Activated CD4-positive, alpha-beta T cell treated with anti-CD3 and anti-CD28 coated beads for 24 hours (primary cell): Measurements from ENCODE around the gene SUMF1.

Source experiments
- DNase-seq, 2 donors: peaks; one replicate each; pipeline ENCODE4 v3.0.0-alpha.2; 2020; ENCODE audit warnings: low read depth in 2 of 2

Gene SUMF1

DNA sequence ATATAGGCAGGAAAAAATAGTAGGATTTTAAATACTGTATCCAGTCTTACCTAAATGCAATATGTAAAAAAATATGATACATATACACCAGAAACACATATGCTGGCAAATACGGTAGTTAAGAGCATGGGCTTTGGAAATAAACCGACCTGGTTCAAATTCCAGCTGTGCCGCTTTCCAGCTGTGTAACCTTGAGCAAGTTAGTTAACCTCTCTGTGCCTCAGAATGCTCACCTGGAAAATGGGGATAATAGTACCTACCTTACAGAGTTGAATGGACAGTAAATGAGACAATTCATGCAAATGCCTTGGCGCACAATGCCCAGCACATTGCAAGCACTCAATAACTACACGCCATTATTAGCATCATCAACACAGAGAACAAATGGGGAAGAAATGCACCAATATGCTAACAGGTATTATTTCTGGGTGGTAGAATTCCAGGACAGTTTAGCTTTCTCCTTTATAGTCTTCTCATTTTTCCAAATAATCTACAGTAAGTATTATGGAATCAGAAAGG, 50.6 kb downstream of the SUMF1 start:
- no peak for DNase-seq

DNA sequence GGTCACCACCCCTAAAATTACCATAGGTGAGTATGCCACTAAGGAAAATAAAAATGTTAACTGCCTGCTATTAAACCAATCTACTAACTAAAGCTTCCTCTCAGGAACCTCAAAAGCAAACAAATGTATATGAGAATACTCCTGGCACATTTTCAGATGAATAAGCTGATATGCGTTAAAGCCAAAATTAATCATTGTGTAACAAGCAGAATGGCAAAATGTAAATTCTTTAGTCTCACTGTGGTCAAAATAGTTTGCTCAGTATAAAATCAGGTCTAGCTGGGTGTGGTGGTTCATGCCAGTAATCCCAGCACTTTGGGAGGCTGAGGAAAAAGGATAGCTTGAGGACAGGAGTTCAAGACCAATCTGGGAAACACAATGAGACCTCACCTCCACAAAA, 53.6 kb downstream of the SUMF1 start:
- no peak for DNase-seq

DNA sequence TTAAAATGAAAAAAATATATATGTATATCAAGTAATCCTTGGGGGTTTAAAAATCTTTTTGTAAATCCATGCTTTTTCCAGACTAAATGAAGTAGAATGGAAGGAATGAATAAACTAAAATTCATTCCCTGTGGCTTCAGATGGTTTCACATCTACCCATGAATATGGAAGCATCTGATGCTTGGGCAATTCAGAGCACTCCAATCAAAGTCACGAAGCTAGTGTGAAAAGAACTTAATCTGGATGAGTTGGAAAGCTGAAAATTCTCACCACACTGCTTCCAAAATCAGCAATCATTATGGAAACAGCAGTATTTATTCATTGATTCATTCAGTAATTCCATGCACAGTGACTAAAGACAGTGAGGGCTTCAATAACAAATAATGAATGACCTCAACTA, 55.2 kb downstream of the SUMF1 start:
- DNase-seq, result no peak

DNA sequence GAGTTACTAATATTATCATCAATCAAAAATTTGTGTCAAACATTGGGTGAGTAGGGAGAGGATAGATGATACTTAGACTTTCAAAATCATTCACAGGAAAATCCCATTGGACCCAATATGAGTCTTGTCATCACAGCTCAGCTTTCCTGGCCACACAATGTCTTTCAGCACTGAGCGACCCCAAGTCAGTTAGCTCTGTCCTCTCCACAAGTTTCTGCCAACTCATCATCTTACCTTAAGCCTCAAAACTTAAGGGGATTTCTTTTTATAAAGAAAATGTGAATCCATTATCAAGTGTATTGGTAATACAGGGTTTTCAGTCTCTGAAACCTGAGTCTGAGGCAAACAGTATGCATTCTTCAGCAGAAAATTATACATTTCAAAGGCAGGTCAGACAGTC, 55.8 kb downstream of the SUMF1 start:
- no peak for DNase-seq

DNA sequence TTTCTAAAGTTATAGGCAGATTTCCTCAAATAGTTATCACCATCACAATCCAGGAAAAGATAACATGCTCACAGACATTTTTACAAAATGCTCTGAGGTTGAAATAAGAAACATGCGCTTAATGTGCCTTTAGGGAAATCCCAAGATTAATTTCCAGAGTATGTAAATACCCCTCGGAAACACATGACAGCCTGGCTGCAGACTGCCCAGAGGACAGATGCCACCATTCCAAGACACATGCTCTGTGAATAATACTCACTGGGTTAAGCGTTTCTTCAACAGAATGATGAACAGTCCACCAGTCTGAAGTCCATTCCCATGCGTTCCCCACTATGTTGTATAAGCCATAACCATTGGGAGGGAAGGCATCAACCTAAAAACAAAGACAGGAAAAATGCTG, 56.5 kb downstream of the SUMF1 start:
- DNase-seq, result no peak

DNA sequence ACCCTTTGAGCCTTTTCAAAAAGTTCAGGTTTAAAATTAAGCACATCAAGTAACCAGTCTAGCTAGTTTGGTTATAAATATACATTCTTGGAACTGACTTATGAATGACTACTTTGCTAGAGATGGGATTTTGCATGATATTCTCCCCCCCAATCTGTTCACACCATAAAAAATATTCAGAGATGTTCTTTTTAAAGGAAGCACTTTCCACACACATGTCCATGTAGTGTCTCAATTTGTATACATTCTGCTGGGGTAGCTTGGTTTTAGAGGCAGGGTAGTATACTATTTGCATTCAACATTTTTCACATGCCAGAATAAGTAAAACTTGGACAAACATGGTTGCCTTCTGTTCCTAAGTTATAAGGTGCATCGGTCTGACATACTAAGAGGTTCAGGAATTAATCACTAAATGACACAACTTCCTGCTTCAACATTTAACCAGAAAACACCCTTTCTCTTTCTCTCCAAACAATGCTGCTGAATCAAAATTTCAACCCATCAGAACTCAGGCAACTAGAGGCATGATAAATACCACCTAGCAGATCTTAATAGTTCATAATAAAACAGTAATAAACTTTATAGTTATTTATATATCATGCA, 57.0 kb downstream of the SUMF1 start:
- no peak for DNase-seq

DNA sequence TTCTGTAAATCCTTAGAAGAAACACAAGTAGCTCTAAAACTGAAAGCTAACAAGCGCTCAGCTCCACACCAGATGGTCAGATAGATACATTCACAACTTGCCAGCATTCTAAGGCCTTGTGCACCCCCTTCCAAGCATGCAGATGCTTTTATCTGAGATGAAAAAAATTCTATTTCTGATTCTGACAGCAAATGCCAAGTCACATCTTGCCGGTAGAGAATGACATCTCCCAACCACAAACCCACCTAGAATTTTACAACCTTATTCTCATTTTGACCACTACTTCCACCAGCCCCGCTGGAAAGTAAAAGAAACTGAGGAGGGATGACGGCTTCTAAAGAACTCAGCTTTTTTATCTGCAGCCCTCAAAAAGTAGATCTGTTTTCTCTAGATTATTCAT, 57.7 kb downstream of the SUMF1 start:
- DNase-seq, result no peak

DNA sequence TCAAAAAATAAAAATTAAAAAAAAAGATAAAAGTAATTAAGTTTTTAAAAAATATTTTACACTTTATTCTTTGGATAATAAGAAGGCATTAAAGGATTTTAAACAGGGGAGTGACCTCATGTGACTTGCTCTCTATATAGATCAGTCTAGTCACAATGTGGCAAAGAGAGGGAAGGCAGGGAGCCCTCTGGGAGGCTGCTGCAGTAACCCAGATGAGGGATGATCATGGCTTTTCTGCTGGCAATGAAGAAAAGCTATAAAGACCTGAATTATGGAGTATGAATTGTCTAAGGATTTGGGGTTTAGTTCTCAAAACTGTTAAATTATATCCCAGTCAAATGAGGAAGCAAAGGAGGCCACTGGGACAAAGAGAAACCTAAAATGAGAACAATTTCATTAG, 58.1 kb downstream of the SUMF1 start:
- DNase-seq, result no peak

DNA sequence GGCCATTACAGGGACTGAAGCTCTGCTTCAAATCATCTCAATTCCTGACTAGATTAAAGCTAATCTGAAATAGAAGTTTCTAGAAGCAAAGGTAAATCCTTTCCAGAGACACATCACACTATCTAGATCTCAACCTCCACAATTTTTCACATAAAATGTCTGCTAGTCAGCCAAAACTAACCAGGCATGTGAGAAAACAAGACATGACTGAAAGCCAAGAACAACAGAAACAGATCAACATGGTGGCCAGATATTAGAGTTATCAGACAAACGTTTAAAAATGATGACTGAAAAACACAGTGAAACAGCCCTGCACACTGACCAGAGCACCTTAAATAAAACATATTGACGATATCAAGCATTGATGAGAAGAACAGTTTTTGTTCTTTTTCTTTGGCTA, 59.1 kb downstream of the SUMF1 start:
- no peak for DNase-seq

DNA sequence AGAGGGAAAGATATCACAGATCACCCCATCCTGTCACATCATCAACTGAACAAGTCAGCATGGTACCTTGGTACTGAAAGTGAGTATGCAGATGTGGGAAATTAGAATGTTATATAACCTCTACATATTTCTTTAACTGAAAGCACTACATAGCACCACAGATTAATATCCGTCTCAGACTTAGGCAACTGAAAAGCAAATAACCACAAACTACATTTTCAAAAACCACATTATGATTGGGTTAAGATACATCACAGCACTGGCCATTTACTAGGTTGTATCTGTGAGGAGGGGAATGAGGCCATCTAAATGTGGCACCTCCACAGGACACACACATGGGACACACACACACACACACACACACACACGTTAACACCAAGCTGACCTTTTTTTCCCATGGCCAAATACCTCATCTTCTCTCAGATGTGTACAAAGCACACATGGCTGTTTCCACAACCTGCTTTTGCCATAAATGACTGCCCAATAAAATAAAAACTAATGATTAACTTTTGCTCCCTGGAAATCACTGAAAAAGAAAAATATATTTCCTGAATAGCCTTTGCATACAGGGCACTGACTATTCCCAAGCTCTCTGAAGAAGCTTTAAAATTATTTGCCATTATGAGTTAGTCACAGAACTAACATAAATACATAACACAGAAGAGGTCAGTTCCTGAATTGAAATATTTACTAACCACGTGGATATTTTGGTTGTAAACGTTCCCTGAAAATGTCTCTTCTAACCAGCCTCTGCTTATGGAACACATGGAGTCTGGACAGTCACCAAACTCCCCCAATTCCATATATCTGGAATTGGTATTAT, 60.1 kb downstream of the SUMF1 start:
- DNase-seq, result no peak

DNA sequence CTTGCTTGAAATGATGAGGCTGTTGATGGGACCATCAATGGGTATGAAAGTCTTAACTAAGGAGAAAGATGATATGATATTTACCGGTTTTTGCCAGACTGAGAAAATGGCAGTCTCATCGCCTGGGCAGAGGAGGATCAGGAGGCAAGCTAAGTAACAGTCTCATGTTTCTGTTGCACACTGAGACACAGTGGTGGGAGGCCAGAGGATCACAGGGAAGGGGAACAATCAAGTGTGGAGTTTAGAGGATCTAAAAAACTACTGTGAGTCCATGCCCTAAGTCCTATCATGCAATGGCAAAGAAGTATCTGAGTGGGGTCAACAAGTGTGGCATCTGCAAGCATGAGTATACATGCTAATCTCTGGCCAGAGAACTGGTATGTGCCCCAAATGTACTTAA, 62.2 kb downstream of the SUMF1 start:
- no peak for DNase-seq

DNA sequence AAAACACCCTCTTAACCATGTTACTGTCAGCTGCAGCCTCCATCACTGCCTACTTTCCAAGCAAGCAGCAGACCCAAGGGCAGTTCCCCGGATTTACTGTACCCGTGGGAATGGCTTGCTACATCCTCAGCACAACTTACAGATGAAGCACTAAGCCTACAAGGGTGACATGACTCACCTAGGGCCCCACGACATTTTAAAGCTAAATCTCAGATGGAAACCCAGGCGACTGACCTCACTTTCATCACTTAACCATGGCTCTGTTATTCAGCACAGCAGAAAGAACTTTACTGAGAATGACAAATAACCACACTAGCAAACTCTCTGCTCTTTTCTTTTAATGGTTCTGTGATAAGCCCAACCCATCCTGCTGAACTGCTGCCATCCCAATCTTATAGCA, 65.6 kb downstream of the SUMF1 start:
- DNase-seq, result no peak

DNA sequence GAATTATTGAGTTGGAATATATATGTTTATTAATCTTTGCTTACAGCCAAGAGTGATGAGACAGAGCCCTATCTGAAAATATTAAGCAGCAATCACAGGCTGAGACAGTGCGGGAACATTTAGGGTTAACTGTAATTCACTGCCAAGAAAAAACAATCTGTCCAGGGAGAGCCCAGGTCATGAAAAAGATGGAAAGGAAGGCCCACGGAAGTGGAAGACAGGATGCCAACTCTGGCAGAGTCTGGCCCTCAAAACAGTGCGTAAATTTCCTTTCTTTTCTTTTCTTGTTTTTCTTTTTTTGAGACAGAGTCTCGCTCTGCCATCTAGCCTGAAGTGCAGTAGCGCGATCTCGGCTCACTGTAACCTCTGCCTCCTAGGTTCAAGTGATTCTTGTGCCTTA, 67.6 kb downstream of the SUMF1 start:
- DNase-seq, result no peak

DNA sequence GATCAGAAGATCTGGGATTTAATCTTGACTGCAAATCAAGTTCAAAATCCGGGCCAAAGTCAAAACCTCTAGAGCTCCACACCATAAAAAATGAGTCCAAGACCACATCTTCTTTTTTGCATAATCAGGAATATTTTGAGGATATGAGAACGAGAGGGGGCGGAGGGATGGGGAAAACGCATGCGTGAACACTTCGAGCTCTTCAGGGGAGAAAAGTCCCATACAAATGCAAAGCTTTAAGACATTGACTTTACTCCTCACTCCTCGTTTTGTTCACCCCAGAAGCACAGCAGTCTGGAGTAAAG, 68.2 kb downstream of the SUMF1 start:
- no peak for DNase-seq

DNA sequence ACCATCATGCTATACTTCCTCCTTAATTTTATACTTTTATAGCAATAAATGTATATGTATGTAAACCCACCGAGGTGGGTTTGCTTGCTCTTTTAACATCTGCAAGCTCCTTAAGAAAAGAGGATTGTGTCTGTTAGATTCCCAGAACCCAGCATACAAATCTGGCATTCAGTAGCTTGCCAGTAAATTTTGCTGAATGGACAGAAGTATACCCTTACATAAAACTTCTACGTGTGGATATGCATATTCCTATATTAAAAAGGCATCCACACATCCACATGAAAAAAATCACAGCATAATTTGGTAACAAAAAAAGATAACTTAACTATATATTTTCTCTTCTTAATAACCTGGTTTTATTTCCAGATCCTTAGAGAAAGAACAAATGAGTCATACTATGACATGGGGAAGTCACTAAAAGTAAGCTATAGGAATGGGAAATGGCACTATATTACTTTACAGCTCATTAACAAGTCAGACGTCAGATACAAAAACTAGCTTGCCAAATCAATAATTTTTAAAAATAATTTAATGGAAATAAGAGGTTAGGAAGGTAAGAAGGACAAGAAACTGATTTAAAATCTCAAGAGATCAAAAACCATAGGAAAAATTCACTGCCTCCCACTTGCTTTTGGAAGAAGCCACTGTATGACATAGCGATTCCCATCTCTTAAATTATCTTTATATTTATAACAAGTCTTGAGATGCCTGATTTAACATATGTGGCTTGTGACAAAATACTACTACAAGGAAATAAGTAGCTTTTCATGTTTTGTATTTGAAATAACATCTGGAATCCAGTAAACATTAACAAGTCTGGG, 68.7 kb downstream of the SUMF1 start:
- no peak for DNase-seq

DNA sequence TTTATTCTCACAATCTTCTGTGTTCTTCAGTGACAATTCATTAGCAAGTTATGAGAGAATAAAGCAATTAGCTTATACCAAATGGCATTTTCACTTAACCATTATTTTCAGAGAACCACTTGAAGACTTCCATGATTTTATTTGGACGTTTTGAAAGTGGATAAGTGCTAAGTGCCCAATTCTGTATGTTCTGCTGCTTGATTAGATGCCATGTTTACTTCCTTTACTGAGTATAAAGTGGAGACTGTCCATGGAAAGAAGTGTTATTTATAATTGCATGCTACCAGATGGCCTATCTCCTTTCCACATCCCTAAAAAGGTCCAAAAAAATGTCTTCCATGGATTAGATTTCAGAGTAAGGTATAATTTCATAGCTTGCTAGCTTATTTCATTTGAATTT, 69.6 kb downstream of the SUMF1 start:
- no peak for DNase-seq

DNA sequence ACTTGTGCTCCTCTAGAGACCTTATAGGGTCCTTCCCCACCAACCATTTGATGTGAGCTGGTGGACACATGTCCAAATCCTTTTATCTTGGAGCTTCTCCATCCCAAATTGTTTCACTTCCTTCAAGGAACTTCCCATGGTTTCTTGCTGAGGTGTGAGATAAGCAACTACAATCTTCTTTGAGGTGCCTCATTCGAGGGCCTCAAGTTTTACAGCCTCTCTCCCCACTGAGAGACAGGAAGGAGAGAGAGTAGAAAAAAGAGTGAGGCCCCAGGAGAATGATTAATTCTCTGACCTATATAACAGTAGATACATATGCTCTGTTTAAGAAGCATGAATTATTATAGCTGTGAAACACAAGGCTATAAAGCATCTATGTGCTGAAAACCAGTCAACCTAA, 70.5 kb downstream of the SUMF1 start:
- no peak for DNase-seq

DNA sequence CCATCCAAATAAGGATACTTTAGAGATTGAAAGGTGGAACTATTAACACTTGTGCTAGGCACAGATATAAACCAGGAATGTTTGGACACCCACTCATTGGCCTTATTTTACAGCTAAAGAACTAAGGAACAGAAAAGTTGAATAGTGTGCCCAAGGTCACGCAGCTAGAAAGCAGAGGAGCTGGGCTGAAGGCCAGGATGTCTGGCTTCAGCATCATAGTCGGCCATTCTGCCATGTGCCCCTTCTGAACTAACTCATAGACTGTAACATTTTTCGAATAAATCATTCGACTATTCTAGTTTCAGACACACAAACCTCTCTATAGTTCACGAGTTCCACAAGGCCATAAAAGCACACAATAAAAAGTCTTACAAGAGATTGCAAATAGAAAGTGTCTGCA, 71.1 kb downstream of the SUMF1 start:
- no peak for DNase-seq

DNA sequence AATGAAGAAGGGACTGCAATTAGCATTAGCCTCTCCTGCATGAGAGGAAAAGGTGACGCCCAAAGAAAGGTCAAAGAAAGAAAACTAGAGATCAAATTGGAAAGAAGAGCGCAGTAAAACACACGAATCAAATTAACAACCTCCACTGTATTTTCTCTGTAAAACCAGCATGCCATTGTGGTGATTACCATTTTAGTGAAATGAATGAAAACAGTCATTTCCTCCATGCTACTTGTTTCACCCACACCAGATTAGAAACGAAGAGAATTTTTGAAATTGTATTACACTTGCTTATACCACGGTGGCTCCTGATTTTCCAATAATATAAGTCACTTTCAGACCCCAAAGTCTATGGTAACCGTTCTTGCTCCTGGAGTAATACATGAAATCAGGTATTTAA, 71.6 kb downstream of the SUMF1 start:
- no peak for DNase-seq

DNA sequence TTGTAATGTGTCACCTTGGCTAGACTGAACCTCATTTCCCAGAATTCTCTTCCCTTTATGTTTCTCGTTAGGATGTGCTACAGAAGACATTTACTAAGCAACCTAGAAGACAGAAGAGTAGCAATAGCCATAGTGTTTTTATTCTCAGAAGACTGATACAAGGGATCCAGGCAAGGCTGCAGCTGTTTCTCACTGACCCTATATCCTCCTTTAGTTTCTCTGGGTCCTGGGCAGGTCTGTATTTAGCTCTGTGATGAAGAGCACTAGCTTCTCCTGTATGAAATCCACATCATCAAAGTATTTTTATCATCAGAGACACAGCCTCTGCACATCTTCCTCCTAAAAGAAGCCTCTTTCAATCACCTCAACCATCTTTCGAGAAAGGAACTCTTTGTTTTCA, 72.5 kb downstream of the SUMF1 start:
- DNase-seq, result no peak

DNA sequence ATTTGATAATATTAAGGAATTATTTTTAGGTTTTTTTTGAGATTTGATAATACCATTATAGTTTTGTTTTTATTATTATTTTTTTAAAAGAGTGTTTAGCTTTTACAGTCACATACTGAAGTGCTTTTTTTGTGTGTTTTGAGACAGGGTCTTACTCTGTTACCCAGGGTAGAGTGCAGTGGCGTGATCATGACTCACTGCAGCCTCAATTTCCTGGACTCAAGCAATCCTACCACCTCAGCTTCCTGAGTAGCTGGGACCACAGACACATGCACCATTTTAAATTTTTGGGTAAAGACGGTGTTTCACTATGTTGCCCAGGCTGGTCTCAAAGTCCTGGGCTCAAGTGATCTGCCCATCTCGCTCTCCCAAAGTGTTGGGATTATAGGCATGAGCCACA, 73.0 kb downstream of the SUMF1 start:
- DNase-seq, result no peak

DNA sequence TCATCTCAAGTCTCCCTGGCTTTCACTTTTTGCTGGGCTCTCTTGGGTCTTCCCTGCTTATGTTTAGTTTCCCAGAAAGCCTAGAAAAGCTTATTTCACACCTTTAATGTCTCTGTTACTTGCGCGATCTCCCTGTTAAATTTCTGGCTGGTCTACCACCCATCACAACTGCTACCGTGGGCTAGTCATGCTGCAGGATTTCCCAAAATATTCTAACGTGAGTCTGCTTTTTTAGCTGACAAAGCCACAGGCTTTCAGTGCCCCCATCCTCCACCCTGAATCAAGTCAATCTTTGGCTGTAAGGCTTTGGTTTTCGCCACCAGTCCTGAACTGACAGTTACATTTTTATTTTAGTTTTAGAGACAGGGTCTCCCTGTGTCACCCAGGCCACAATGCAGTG, 74.1 kb downstream of the SUMF1 start:
- DNase-seq, result no peak
